A549 (cell line): Measurements from ENCODE around the gene FBN3.

Experiments used
- CEBPB ChIP-seq, 2 experiments: fragments of >200 bp in 1 of 2; sonication (Bioruptor Twin) in 1 of 2; formaldehyde crosslinking in 1 of 2; IDR thresholded peaks; 2 replicates each; pipeline ENCODE4 v1.6.1; 2012 to 2016
- CHD2 ChIP-seq: fragments of 150-350 bp; IDR thresholded peaks from 2 replicates; pipeline ENCODE4 v1.6.1; 2014; ENCODE audit warnings: low read length; ENCODE audit not compliant: partially characterized antibody
- ELK1 ChIP-seq: fragments of 150-350 bp; IDR thresholded peaks from 2 replicates; pipeline ENCODE4 v1.6.1; 2014; ENCODE audit warnings: low read depth, mild to moderate bottlenecking, low read length
- PBX3 ChIP-seq: IDR thresholded peaks from 2 replicates; pipeline ENCODE4 v1.6.1; 2012
- POLR2A ChIP-seq: IDR thresholded peaks from 2 replicates; pipeline ENCODE4 v1.6.1; 2012; ENCODE audit warnings: mild to moderate bottlenecking, low read length
- RCOR1 ChIP-seq: fragments of 150-350 bp; IDR thresholded peaks from 2 replicates; pipeline ENCODE4 v1.6.1; 2014; ENCODE audit warnings: antibody characterized with exemption, low read length, low read depth
- RFX5 ChIP-seq: fragments of 450-650 bp; IDR thresholded peaks from 2 replicates; pipeline ENCODE4 v1.7.1; 2014; ENCODE audit warnings: antibody characterized with exemption, mild to moderate bottlenecking, moderate library complexity
- USF2 ChIP-seq: fragments of 450-650 bp; IDR thresholded peaks from 2 replicates; pipeline ENCODE4 v1.6.1; 2014; ENCODE audit warnings: antibody characterized with exemption
- TF ChIP-seq, protein P1 (sequence below): fragments of >200 bp; sonication (Bioruptor Twin); formaldehyde crosslinking; IDR thresholded peaks from 3 replicates; pipeline ENCODE4 v1.5.1; 2016

GRCh38 chr19:8109455-8109854, 39.9 kb downstream of the FBN3 start:
- no peak for TF ChIP-seq CEBPB (IDR thresholded peaks at IDR 0.05)
- no peak for TF ChIP-seq CHD2
- TF ChIP-seq ELK1 = no peak
- no peak for TF ChIP-seq PBX3
- TF ChIP-seq, protein P1, sequence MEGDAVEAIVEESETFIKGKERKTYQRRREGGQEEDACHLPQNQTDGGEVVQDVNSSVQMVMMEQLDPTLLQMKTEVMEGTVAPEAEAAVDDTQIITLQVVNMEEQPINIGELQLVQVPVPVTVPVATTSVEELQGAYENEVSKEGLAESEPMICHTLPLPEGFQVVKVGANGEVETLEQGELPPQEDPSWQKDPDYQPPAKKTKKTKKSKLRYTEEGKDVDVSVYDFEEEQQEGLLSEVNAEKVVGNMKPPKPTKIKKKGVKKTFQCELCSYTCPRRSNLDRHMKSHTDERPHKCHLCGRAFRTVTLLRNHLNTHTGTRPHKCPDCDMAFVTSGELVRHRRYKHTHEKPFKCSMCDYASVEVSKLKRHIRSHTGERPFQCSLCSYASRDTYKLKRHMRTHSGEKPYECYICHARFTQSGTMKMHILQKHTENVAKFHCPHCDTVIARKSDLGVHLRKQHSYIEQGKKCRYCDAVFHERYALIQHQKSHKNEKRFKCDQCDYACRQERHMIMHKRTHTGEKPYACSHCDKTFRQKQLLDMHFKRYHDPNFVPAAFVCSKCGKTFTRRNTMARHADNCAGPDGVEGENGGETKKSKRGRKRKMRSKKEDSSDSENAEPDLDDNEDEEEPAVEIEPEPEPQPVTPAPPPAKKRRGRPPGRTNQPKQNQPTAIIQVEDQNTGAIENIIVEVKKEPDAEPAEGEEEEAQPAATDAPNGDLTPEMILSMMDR = no peak
- no peak for TF ChIP-seq RCOR1
- no peak for TF ChIP-seq POLR2A
- TF ChIP-seq RFX5 = no peak
- TF ChIP-seq USF2 = no peak
